ENCODE measurements around the gene MYDGF.
"Not testable (repeated sequence)": the region's sequence is repeated elsewhere in the genome, so short reads cannot be mapped to it uniquely, and the experiment has no call there.

Gene MYDGF

DNA sequence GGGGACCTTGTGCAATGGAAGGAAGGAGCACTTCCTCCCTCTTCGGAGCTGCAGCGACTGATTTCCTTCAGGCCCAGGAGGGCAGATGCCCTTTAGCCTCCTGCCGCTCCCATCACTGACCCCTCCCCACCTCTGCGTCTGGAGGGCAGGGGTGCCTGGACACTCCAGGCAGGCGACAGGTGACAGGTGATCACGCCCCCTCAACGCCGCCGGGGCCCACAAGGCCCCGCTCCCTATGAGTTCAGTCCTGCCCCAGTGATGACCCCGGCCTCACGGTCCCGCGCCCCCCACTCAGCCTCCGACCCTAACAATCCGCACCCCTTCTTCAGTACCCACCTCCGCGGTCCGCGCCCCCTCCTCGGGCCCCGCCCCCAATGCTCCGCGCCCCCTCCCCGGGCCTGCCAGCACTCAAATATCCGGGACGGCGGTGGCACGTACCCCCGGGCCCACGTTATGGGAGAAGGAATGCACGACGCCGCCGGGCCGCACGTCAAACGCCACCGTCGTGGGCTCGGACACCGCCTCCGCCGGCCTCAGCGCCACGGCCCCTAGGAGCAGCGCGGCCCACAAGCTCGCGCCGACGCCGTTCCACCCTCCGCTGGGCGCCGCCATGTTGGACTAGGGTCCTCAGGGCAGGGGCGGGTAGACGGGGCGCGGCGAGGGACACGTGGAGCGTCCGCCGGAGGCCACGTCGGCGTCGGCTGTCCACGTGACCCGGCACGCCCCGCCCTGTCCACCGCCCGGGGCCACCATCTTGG is at the start of gene MYDGF:
TSS of gene MYDGF (minus strand) at position 620 of the 758 bp plus-strand sequence. CDS start at position 612, 8 bp downstream.
- peak; percentile 93 for DNase-seq

DNA sequence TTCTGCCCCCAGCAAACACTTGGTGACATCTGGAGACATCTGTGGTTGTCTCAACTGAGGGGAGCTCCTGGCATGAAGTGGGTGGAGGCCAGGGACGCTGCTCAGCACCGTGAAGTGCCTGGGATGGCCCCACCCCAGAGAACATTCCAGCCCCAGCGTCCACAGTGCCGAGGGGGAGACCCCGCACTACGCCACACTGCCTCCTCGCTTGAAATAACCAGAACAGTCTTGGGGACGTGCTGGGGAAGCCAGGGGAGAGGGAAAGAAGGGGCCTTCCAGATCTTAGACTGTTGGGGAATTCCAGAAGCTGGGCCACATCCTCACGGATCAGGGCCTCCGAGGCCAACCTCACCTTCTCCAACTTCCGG is 49.3 kb upstream of the MYDGF start:
- no peak for DNase-seq

DNA sequence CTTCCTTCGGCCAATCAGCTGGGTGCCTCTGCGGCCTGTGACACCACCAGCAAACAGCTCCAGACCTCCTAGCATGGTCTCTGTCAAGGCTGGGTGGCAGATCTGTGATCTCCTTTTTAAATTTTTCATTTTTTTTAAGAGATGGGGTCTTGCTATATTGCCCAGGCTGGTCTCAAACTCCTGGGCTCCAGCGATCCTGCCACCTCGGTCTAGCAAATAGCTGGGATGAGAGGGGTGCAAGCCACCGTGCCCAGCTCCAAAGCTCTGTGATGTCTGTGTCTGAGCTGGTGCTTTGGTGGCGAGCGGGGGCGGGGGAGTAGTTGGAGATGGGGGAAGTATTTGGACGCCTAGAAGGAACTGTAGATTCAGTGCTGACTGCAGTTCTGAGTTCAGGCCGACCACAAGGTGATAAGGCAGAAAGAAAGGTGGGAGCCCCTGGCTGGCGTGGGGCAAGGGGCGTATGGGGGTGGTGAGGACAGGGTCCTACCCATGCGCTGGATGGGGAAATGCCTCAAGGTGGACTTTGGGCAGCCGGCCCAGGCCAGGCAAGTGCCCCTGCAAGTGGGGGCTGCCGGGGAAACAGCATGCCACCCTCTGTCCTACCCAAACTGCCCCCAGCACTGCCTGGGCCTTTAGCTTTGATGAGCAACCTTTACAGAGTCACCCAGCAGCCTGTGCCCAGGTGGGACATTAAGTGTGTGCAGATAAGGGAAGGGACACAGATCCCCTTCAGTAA is 48.0 kb upstream of the MYDGF start:
- DNase-seq = no peak

DNA sequence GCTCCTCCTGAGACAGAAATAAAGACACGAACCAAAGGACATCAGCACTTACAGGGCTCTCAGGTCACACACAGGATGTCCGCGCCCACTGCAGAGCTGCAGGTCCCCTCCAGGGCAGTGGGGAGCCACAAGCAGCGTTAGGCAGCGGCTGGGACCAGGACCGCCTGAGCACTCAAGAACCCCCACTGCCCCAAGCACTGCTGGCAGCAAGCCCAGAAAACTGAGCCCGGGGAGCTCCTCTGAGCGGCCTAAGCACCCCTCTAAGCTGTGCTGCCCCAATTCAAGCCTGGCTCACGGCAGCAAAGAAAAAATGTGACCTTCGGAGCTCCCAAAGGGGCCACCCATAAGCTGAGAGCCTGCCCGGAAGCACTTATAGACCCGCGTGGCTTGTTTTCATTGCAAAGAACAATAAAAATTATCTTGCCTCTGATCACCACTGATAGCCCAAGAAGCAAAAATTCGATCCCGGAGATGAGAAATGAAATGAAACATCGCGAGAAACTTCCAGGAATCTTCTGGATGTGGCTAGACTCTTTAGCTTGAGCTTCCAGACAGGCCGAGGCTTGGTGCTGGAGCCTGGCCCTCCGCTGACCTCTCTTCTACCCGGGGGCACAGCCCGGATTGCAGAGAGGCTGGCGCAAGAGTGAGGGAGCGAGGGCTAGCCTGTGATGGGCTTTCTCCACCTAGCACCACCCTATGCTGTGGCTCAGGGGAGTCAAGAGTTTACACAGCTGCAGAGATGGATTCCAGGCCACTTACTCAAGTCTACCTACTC is 47.2 kb upstream of the MYDGF start:
- DNase-seq = no peak

DNA sequence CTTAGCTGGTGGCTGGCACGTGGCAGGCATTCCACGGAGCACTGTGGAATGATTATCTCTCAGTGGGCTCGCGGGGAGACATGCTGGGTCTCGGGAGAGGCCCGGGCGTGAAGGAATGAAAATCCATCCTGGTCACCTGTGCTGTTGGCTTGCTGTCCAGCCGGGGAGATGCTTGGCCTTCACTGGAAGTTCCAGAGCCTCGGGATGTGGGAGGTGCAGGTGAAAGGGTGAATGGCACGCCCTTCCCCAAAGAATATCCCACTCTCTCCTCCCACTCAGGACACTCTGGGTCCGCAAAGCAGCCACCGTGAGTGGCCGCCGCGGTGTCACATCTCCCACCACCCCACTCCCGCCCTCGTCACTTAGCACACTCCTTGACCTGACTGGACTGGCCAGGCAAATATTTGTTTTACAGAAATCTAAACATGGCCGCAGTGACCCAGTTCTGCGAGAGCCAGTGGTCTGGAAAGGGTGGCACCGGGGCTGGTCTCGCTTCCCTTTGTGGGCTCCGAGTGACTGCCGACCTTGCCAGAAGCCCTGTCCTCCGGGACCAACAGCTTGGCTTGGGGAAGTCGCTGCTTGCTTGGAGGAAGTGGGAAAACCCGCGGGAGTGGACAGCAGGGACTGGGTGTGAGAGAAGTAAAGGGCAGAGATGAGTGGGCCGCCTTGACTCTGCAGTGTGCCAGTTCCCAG is 45.5 kb upstream of the MYDGF start:
- no peak for DNase-seq

DNA sequence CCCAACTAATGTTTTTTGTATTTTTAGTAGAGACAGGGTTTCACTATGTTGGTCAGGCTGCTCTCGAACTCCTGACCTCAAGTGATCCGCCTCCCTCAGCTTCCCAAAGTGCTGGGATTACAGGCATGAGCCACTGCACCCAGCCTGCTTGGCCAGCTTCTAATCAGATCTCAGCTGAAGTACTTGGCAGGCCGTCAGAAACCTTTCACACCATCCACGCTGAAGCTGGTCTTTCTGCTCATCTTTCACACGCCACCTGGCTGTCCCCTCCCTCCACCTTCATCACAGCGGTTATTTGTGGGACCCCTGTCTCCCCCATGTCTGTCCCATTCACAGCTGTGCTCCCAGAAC is 45.0 kb upstream of the MYDGF start:
- not testable (repeated sequence) for DNase-seq

DNA sequence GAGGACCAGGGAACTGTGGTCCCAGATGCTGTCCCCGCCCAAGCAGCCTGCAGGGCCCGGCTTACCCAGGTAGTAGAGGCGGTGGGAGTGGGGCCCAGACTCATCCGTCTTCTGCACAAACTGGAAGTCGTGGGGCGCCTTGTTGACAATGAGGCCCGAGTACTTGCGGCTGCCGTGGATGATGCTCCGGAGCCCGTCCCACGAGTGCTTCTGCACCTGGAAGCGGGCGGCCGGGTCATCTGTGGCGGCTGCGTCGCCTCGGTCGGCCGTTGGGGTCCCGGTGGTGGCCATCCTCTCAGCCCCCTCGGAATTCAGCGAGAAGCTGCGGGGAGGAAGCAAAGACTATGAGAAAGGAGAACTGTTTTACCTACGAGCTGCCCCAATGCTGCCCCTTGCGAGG is 43.9 kb upstream of the MYDGF start:
- no peak for DNase-seq

DNA sequence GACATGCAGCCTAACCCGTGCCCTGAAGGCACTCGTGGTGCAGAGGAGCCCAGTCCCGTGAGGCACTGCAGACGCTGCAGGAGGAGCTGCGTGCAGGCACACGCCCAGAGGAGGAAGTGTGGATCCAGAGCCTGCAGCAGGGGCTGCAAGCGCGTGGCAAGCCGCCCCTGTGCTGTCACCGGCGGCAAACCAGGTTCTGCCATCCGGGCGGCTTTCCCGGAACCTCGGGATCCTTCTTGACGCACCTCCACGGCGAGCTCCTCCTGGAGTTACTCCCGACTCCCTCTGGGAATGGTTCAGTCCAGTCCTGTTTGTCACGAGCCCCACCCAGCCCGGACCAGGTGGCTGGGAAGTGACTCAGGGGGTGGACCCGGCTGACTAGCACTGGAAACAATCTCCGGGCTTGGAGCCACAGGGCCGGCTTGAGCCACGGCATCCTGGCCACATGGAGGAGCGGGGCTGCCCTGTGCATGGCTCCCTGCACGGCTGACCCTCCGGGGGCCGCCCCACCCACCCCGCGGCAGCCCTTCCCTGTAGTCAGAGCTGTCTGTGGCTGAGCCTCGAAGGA is 43.3 kb upstream of the MYDGF start:
- no peak for DNase-seq

DNA sequence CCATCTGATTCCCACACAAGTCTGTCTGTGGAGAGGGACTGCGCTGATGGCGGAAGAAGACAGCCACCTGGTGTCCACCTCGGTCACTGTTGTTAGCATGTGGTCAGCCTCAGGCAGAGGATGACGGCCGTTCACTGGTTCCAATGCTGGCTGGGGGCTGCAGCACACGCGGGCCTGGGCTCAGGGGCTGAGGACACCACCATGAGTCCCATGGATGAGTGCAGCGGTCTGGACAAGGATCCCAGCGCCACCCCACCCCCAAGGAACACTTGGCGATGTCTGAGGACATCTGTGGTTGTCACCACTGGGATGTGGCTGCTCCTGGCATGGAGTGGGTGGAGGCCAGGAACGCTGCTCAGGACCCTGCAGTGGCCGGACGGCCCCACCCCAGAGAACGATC is 42.6 kb upstream of the MYDGF start:
- no peak for DNase-seq

DNA sequence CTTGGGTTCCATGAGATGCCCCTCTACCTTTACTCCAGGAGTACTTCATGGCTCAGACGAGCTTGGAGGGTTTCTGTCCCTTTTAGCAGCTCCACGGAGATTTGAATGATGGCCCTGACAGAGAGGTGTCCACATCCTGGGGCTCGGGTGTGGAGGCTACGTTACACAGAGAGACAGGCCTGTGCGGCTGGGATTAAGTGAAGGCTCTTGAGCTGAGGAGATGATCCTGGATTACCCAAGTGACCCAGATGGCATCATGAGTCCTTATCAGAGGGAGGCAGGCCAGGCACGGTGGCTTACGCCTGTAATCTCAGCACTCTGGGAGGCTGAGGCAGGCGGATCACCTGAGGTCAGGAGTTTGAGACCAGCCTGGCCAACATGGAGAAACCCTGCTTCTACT is 41.1 kb upstream of the MYDGF start:
- DNase-seq = no peak

DNA sequence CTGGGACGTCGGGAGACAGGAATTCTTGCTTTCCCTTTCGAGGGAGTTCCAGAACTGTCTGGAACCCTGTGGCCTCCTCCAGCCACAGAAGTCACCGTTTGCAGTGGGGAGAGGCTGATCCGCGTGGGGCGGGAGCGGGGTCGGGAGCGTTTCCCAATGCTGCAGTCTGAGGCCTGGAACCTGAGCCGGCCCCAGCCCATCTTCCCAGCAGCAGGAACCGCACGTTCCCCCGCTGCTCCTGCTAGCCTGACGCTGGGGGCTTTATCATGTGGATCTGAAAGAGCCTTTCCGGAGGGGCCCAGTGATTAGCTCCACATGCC is 40.1 kb upstream of the MYDGF start:
- no peak for DNase-seq

DNA sequence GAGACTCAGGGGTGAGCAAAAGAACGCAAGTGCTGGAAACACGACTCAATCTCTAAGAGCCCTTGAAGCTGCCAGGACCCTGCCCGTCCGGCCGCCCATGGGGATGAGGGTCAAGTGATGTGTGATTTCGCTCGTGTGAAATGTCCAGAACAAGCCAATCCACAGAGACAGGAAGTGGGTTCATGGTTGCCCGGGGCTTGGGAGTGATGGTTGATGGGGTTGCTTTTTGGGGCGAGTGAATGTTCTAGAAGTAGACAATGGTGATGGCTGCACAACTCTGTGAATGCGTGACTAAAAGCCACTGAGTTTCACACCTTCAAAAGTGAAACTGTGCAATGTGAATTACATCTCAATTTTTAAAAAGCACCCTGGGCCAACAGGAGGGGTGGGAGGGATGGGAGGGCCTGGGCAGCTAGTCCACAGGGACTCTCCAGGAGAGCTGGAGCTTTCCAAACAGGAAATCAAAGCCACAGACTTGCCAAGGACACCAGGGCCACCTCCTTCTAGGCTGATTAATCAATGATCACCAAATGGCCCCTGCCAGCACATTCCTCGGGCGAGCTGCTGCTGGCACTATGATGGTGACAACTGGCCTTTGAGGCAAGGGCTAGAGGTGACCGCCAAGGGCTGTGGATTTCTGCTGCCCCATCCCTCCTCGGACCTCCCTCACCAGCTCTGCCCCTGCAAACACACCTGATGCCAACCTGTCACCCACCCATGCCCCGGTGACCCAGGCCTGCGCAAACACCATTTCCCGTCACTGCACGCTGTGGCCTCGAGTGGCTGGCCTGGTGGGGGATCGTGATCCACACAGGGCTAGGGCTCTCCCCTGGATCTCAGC is 39.5 kb upstream of the MYDGF start:
- no peak for DNase-seq

DNA sequence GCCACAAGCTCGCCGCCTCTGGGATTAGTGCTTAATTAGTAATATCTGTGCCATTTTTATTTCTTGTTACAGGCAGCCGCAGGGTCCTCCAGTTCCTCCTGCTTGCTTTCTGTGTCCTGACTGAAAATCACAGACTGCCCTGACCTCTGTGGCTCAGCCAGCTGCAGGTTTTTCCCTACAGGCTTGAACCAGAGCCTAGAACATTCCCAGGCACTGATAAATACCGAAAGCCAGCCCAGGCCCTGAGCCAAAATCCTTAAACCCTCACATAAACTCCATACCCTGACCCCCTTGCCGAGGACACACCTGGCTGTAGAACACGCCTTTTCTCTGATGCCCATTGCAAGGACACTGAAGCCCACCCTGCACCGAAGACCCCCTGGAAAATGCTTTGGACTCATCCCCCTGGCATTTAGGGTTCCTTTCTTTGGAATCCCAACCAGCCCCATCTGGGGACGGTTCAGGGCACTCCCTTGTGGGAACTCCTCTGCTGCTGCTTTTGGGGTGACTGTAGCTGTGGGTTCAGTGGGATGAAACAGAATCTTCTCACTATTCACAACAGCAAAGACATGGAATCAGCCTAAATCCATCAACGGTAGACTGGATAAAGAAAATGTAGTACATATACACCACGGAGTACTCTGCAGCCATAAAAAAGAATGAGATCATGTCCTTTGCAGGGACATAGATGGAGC is 38.0 kb upstream of the MYDGF start:
- DNase-seq = no peak

DNA sequence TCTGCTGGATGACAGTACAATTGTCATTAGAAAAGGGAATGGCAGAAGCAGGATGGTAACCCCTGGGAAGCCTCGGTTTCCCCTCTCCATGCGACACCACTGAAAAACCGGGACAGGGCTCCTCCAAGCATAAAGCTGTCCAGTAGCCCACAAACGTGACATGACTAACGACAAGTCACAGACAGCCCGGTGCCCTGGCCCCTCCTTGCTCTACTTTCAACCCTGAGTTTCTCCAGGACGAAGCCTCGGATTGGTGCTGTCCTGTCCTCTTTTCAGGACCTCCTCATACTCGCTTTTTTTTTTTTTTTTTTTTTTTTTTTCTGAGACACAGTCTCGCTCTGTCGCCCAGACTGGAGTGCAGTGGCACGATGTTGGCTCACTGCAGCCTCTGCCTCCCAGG is 37.2 kb upstream of the MYDGF start:
- no peak for DNase-seq

DNA sequence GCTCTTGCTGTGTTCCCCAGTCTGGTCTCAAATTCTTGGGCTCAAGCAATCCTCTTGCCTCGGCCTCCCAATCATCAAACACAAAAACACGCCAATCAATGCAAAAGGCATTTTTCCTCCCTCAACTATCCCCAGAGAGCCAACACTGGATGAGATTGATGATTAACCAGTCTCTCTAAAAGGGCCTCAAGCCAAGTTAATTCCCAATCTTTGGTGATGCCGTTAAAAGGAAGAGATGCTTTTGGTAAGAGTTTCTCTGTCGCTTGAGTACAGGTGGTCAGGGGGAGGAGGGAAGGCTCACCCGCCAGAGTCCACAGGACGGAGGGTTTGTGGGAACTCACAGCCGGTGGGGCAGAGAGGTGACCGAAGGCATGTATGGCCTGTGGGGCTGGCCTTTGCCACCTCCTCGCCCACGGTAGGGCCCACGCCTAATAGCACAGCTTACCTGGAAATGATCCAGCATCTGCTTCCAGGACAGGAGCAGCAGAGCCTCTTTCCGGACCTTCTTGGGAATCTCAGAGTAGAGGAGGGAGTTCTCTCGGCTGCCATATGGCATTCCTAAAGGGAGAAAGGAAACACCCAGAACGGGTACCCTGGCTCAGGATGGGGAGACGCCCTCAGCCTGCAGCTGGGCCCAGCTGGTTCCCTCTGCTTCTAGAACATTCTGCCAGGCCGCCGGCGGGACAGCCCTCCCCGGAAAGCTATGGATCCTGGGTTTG is 35.4 kb upstream of the MYDGF start:
- DNase-seq = no peak

DNA sequence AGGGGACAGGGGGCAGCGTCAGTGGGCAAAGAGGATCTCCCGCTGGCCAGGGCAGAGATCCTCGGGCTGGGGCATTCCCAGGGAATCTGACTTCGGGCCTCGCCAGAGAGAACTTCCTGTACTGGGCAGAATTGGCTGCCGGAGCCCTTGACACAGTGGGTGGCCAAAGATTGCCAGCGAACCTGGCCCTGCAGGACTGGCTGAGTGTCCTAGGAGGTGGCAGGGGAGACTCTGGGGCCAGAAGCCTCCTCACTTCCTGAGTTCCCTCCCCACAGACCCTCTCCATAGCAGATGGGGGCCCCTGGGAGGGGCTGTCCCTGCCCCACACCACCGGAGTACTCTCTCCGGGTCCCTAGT is 34.2 kb upstream of the MYDGF start:
- DNase-seq = no peak

DNA sequence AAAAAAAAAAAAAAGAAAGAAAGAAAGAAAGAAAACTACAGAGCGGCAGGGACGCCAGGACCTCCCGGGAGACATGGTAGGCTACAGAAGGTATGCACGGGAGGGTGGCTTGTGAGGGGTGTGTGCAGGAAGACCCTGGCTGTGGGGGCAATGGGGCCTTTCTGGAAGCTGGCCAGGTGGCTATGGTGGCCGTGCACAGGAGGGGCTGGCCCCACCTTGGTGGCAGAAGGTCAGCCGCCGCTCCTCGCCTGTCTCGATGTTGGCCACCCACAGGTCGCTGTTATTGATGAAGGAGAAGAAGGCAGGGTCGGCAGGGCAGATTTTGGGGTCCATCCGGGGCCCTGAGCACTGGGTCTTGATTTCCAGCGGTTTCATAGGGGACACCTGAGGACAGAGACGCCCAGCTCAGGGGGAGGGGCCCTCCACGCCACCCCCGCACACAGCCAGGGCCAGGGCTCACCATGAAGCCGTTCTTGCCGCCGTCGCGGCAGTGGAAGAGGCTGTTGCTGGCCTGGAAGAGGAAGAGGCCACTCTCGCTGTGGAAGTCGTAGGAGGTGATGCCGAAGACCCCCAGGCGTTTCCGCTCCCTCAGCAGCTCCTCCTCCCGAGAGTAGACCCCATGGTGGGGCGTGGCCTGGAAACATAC is 33.7 kb upstream of the MYDGF start:
- DNase-seq = no peak

DNA sequence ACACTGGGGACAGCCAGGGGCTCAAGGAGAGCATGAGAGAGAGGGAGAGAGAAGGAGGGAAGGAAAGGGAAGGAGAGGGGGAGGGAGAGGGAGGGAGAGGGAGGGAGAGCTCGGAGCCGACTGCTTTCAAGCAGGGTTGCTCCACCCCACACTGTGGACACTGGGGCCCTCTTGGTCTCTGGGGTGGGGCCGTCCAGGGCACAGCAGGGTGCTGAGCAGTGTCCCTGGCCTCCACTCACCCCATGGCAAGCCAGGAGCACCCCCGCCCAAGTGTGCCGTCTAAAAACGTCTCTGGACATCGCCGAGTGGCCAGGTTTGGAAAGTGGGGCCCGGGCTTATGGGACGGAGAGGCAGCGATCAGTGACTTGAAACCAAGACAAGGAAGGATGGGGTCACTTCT is 32.6 kb upstream of the MYDGF start:
- DNase-seq = no peak

DNA sequence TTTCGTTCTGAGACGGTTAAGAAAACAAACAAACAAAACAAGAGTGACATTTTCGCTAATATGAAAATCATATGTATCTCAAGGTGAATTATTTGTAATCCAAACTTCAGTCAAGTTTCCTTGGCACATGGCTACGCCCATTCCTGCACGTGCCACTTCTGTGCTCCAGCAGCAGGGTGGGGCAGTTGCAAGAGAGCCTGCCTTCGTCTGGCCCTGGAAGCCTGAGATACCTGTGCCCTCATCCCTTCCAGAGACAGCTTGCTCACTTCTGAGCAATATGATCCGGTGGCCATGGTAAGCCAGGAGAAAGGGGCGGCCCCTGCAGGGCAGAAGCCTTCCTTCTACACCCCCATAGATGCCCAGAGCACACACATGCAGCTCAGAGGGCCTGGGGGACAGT is 31.4 kb upstream of the MYDGF start:
- DNase-seq = no peak

DNA sequence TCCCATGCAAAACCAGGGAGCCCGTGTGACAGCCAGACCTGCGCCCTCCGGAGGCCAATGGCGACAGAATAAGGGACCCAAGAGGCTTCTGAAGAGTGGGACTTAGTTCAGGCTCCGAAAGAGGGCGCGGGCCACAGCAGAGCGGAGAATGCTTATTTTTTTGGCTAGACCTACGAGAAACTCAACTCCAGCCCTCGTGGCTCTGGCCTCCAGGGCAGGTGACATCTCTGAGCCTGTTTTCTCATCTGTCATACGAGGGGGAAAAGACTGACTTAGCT is 30.5 kb upstream of the MYDGF start:
- no peak for DNase-seq

Measured in activated CD4-positive, alpha-beta T cell treated with anti-CD3 and anti-CD28 coated beads, Interleukin-2, amount 50 U/mL, for 1 hour (primary cell).